Measurements from ENCODE around the gene MGAT4B.
A peak's percentile ranks its signal among the peaks of the same experiment; 100 is the strongest.

MGAT4B gene

GRCh38 chr5:179763215-179763945 is 43.3 kb downstream of the MGAT4B start:
- Mint-ChIP-seq H3K9me3 (no peaks in the 10 kb centered on the region), H3K36me3 (peaks cover 42% of the 10 kb centered on the region), H3K4me3 (no peak overlapping the region), H3K4me1 (peaks cover 70% of the 10 kb centered on the region), H3K27ac (no peak overlapping the region)
- DNase-seq (ENCODE audit: low spot score in 2 of 2) (peak in 1 of 2 donors; percentile 11), ATAC-seq (peak; percentile 60)

DNA sequence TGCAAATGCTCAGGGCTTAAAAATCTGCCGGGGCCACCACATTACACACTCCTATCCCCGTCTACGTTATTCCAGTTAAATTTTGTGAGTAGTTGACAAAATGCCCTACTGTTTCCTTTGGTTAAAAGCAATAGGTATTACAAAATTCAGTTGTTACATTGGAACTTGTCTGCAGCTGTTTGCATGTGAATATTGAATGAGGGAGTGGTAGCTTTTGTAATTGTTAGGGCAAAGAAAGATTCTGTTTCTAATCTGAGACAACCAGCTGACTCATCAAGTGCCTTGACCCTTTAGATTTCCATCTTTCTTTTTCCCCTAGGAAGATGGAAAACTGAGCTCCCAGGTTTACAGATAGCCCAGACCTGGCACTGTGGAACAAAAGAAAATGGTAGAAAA is 43.9 kb downstream of the MGAT4B start:
- Mint-ChIP-seq H3K27ac (no peak overlapping the region), H3K36me3 (peaks cover 36% of the 10 kb centered on the region), H3K4me3 (no peak overlapping the region), H3K4me1 (peaks cover 64% of the 10 kb centered on the region), H3K9me3 (no peaks in the 10 kb centered on the region)
- DNase-seq (ENCODE audit: low spot score in 2 of 2) (no peak), ATAC-seq (no peak)

DNA sequence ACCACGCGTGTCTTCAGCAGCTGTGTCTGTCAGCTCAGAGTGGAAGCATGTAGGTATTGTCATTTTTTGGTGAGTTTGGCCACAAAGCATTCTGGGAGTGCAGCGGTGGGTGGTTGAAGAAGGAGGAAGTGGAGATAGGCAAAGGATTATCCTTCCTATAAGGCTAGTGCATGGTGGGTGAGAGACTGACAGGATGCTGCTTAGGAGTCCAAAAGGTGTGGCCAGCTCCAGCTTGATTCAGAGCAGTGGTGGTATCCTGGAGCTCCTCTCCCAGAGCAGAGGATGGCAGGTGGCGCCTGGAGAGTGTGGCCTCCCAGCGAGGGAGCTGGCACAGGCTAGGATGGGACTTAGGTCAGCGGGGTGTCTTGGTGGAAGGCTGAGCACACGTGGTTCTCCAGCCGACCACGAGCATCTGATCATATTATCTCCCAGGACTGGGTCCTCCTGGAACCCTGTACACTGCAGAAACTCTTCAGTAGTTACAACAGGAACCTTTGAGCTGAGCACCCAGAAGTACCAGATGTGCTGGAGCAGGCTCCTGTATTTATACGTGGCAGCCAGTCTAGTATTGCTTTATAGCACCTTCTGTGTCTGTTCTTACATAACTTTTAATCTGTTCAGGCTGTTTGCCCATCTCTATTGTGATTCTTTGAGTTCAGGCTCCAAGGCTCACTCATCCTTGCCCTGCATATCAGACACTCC is 44.4 kb downstream of the MGAT4B start:
- Mint-ChIP-seq H3K4me3 (no peak overlapping the region), H3K9me3 (no peaks in the 10 kb centered on the region), H3K36me3 (peaks cover 31% of the 10 kb centered on the region), H3K4me1 (peaks cover 61% of the 10 kb centered on the region), H3K27ac (peak overlapping the region; percentile 50)
- ATAC-seq (peak; percentile 46), DNase-seq (ENCODE audit: low spot score in 2 of 2) (no peak)

GRCh38 chr5:179759581-179760551 is 46.8 kb downstream of the MGAT4B start:
- Mint-ChIP-seq H3K4me1 (peaks cover 60% of the 10 kb centered on the region), H3K36me3 (peaks cover 8% of the 10 kb centered on the region), H3K9me3 (no peaks in the 10 kb centered on the region), H3K4me3 (no peak overlapping the region), H3K27ac (peak overlapping the region; percentile 92)
- ATAC-seq (peak; percentile 70), DNase-seq (ENCODE audit: low spot score in 2 of 2) (no peak)

DNA sequence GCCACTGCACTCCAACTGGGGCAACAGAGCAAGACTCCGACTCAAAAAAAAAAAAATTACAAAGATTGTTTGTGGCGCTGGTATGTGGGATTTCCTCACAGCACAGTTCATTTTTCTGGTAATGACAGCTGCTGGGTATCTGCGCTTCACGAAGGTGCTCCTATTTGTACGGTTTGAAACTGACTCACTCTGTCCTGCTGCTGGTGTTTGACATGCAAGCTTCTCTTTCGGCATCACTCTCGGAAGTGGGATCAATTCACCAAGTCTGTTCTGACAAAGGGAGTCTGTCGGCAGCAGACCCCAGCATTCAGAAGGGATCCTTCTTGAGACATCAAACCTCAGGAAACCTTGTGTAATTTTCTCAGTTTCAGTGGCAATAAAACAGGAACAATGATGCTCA is 47.7 kb downstream of the MGAT4B start:
- Mint-ChIP-seq H3K36me3 (peaks cover under 1% of the 10 kb centered on the region), H3K9me3 (no peaks in the 10 kb centered on the region), H3K27ac (peak overlapping the region; percentile 92), H3K4me3 (no peak overlapping the region), H3K4me1 (peaks cover 68% of the 10 kb centered on the region)
- DNase-seq (ENCODE audit: low spot score in 2 of 2) = no peak
- ATAC-seq = no peak

DNA sequence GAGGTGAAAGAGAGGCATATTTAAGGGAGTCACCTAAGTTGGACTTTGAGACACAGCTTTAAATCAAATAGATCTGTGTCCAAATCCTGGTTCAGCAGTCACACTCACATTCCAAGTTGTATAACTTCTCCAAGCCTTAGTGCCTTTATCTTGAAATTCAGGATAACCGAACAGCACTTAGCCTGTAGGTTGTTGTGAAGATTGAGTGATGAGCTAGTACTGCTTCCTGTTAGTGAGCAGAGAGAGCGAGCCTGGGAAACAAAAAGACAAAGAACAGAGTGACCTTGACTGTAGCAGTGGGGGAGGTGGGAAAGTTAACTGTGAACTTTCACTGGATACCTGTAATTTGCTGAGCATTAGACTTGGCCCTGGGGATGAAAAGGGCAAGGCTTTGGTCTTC is 51.6 kb downstream of the MGAT4B start:
- no peak overlapping the region for H3K4me3 Mint-ChIP-seq
- peaks cover 12% of the 10 kb centered on the region for H3K36me3 Mint-ChIP-seq
- H3K27ac Mint-ChIP-seq = peak overlapping the region; percentile 49
- H3K9me3 Mint-ChIP-seq = no peaks in the 10 kb centered on the region
- DNase-seq (ENCODE audit: low spot score in 2 of 2) (no peak), ATAC-seq (no peak)
- peaks cover 46% of the 10 kb centered on the region for H3K4me1 Mint-ChIP-seq

DNA sequence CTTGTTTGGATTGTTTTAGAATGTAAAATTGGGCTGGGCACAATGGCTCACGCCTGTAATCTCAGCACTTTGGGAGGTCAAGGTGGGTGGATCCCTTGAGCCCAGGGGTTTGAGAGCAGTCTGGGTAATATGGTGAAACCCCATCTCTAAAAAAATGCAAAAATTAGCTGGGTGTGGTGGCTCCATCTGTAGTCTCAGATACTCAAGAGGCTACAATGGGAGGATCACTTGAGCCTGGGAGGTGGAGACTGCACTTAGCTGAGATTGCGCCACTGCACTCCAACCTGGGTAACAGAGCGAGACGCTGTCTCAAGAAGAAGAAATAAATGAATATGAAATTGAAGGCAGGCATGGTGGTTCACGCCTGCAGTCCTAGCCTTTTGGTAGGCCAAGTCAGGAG is 52.7 kb downstream of the MGAT4B start:
- DNase-seq (ENCODE audit: low spot score in 2 of 2) = no peak
- no peak overlapping the region for H3K4me3 Mint-ChIP-seq
- peak overlapping the region; percentile 49 for H3K27ac Mint-ChIP-seq
- H3K9me3 Mint-ChIP-seq = no peaks in the 10 kb centered on the region
- H3K36me3 Mint-ChIP-seq = peaks cover 12% of the 10 kb centered on the region
- no peak for ATAC-seq
- H3K4me1 Mint-ChIP-seq = peaks cover 42% of the 10 kb centered on the region

GRCh38 chr5:179749857-179750508 is 56.7 kb downstream of the MGAT4B start:
- H3K4me1 Mint-ChIP-seq = peaks cover 51% of the 10 kb centered on the region
- H3K4me3 Mint-ChIP-seq = no peak overlapping the region
- H3K36me3 Mint-ChIP-seq = peaks cover 34% of the 10 kb centered on the region
- peak overlapping the region; percentile 29 for H3K27ac Mint-ChIP-seq
- DNase-seq (ENCODE audit: low spot score in 2 of 2) = no peak
- no peaks in the 10 kb centered on the region for H3K9me3 Mint-ChIP-seq
- ATAC-seq = no peak

DNA sequence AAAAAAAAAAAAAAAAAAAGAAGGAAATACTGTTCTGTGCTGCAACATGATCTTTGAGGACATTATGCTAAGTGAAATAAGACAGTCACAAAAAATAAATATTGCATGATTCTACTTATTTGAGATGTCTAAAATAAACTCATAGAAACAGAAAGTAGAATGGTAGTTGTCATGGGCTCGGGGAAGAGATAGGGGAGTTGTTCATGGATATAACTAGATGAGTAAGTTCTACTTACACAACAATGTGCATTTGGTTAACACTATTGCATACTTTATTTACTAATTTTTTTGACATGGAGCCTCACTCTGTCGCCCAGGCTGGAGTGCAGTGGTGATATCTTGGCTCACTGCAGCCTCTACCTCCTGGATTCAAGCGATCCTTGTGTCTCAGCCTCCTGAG is 58.9 kb downstream of the MGAT4B start:
- Mint-ChIP-seq H3K4me1 (peaks cover 34% of the 10 kb centered on the region), H3K36me3 (peaks cover 44% of the 10 kb centered on the region), H3K4me3 (no peak overlapping the region), H3K9me3 (no peaks in the 10 kb centered on the region), H3K27ac (no peak overlapping the region)
- ATAC-seq (no peak), DNase-seq (ENCODE audit: low spot score in 2 of 2) (no peak)
